Cardiac fibroblast (primary cell): Measurements from ENCODE around the gene FTL.

ENCODE experiments used
- DNase-seq, 2 donors: peaks; one replicate each; pipeline versions ENCODE4 v3.0.0 to v3.0.0-alpha.2; 2010; ENCODE audit warnings: low read depth in 2 of 2
- H3K4me3 ChIP-seq, 2 donors: replicated peaks in 1 of 2; 1 replicate in 1 of 2; 2 replicates in 1 of 2; pipeline ENCODE4 v1.5.1; 2011; ENCODE audit warnings: low read depth in 2 of 2, low read length in 2 of 2, mild to moderate bottlenecking in 2 of 2, moderate library complexity in 1 of 2
- TF ChIP-seq, protein P1 (sequence below): IDR thresholded peaks from one replicate; pipeline ENCODE4 v1.5.1; 2011; ENCODE audit warnings: low read depth, mild to moderate bottlenecking, low read length, inconsistent platforms

FTL gene

DNA sequence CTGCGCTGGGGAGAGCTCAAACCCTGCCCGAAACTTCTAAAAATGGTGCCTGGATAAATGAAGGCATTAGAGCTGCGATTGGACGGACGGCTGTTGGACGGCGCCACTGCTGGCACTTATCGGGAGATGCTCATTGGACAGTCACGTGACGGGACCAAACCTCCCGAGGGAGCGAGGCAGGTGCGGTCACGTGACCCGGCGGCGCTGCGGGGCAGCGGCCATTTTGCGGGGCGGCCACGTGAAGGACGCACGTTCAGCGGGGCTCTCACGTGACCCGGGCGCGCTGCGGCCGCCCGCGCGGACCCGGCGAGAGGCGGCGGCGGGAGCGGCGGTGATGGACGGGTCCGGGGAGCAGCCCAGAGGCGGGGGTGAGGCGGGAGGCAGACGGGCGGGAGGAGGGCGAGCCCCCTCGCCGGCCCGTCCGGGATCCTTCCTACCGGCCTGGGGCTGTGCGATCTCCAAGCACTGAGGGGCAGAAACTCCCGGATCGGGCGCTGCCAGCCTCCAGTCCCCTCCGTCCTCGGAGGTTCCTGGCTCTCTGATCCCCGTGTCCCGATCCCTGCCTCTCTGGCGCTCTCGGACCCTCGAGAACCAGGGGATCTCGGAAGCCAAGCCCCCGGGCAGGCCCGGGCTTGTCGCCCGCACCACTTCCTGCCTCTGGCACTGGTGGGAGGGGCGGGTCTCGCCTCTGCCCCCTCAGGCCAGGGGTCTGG, 10.4 kb upstream of the FTL start, which contains the start of gene BAX:
Gene BAX, plus strand, starts transcription at position 281 of the 713 bp plus-strand sequence. Its CDS starts 54 bp downstream, at position 335.
- TF ChIP-seq, protein P1, sequence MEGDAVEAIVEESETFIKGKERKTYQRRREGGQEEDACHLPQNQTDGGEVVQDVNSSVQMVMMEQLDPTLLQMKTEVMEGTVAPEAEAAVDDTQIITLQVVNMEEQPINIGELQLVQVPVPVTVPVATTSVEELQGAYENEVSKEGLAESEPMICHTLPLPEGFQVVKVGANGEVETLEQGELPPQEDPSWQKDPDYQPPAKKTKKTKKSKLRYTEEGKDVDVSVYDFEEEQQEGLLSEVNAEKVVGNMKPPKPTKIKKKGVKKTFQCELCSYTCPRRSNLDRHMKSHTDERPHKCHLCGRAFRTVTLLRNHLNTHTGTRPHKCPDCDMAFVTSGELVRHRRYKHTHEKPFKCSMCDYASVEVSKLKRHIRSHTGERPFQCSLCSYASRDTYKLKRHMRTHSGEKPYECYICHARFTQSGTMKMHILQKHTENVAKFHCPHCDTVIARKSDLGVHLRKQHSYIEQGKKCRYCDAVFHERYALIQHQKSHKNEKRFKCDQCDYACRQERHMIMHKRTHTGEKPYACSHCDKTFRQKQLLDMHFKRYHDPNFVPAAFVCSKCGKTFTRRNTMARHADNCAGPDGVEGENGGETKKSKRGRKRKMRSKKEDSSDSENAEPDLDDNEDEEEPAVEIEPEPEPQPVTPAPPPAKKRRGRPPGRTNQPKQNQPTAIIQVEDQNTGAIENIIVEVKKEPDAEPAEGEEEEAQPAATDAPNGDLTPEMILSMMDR = no peak
- H3K4me3 ChIP-seq = peak within 1 kb of the TSS; percentile 97
- DNase-seq = peak; percentile 97

- TF ChIP-seq, protein P1 = no peak
- DNase-seq = no peak
- H3K4me3 ChIP-seq = peak overlapping the region; percentile 97
Observed at GRCh38 chr19:48955308-48955958, 9.7 kb upstream of the FTL start.

- no peak overlapping the region for H3K4me3 ChIP-seq
- TF ChIP-seq, protein P1 = no peak
- DNase-seq = no peak
Observed at GRCh38 chr19:48958006-48958405, 7.1 kb upstream of the FTL start.

GRCh38 chr19:48959341-48960239, 5.5 kb upstream of the FTL start:
- DNase-seq = no peak
- H3K4me3 ChIP-seq = no peak overlapping the region
- TF ChIP-seq, protein P1 = no peak

DNA sequence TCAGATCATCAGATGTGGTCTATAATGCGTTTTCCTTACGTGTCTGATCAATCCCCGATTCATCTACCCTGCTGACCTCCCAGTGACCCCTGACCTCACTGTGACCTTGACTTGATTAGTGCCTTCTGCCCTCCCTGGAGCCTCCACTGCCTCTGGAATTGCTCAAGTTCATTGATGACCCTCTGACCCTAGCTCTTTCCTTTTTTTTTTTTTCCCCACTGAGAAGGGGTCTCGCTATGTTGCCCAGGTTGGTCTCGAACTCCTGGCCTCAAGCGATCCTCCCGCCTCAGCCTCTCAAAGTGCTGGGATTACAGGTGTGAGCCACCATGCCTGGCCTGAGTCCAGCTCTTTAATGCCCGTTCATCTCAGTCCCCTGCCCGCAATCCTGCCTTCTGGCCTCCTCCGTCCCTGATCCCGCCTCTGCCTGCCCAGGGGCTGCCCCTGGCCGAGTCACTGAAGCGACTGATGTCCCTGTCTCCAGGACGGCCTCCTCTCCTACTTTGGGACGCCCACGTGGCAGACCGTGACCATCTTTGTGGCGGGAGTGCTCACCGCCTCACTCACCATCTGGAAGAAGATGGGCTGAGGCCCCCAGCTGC, 4.0 kb upstream of the FTL start:
- no peak for DNase-seq
- no peak overlapping the region for H3K4me3 ChIP-seq
- TF ChIP-seq, protein P1 = no peak

- H3K4me3 ChIP-seq = no peak overlapping the region
- TF ChIP-seq, protein P1 = no peak
- DNase-seq = no peak
Observed at GRCh38 chr19:48961673-48962028, 3.5 kb upstream of the FTL start.
